Mammary epithelial cell (primary cell): ENCODE results near the gene KCNJ15.

Experiments used
- CTCF ChIP-seq, 2 donors: IDR thresholded peaks in 1 of 2; conservative IDR thresholded peaks in 1 of 2; 2 replicates each; pipeline ENCODE4 v1.5.1; 2011 to 2012; ENCODE audit warnings: inconsistent platforms in 2 of 2, low read length in 2 of 2, mild to moderate bottlenecking in 2 of 2, control low read depth in 1 of 2, low read depth in 1 of 2; ENCODE audit not compliant: insufficient read depth in 1 of 2; ENCODE audit errors: extremely low read depth in 1 of 2
- EZH2 ChIP-seq: IDR thresholded peaks from 2 replicates; pipeline ENCODE4 v1.6.1; 2012; ENCODE audit warnings: low read length, inconsistent platforms, borderline replicate concordance

GRCh38 chr21:38301321-38302214 lies 44.8 kb downstream of the KCNJ15 start:
- TF ChIP-seq CTCF (conservative IDR thresholded peaks at IDR 0.05 in 1 of 2, IDR thresholded peaks at IDR 0.05 in 1 of 2; ENCODE audit: extremely low read depth in 1 of 2, insufficient read depth in 1 of 2, low read depth in 1 of 2, low read length in 2 of 2): no peak
- no peak for TF ChIP-seq EZH2
